NCI-H2081 (cell line): ENCODE measurements around the gene SNTN.

Experiments used
- DNase-seq, 2 experiments: peaks; one replicate each; lab custom pipeline; 2025; lab: John Stamatoyannopoulos, UW

SNTN gene

DNA sequence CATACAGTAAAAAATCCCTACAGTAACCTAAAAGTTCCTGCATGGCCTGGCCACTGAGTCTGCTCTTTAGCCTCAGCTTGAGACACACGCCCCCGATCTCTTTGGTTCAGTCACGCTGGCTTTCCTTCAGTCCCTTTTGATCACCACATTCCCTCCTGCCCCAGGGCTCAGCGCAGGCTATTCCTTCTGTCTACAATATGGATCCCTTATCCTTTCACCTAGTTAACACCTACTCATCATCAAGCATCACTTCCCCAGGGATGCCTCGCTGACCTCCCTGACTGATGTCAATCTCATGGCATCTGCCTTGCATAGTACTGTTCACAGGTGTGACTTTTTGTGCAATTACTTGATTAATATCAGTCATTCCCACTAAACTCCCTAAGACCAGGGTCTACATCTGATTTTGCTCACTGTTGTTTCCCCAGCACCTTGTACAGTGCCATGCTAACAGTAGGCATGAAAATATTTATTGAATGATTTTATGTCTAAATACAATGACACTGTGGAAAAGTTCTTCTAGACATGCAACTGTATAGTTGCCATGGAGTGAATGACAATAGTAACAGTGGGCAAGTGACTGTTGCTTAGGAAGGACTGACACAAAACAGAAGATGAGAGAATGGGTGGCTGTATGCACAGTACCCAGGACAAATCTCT is at the start of gene SNTN:
TSS of gene SNTN (plus strand) at position 610 of the 660 bp plus-strand sequence. CDS start at position 623, 13 bp downstream.
- DNase-seq = no peak

GRCh38 chr3:63607716-63608115 is 44.8 kb upstream of the SNTN start:
- DNase-seq = no peak

GRCh38 chr3:63609408-63609807 is 43.1 kb upstream of the SNTN start:
- no peak for DNase-seq

- DNase-seq = no peak
Observed at GRCh38 chr3:63609834-63610233, 42.6 kb upstream of the SNTN start.

GRCh38 chr3:63611382-63611781 is 41.1 kb upstream of the SNTN start:
- no peak for DNase-seq

GRCh38 chr3:63613561-63613960 is 38.9 kb upstream of the SNTN start:
- no peak for DNase-seq

DNA sequence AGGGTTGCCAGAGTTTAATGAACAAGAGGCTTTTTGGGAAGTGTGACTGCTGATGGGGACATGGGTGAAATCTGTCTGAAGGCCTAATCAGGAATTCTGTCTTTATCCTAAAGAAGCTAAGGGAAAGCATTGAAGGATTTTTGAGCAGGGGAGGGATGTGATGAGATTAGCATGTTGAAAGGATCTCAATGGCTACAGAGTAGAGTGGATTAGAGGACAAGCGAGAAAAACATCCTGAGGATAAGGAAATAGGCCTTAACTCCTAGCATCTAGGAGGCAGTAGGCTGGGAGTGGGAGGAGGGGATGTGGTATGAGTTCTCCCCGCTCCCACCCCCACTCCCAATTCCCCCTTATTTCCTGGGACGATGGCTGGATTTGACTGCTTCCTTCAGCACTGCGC is 35.1 kb upstream of the SNTN start:
- DNase-seq = no peak

GRCh38 chr3:63624941-63625560 is 27.4 kb upstream of the SNTN start:
- peak in 1 of 2 experiments; percentile 33 for DNase-seq

DNA sequence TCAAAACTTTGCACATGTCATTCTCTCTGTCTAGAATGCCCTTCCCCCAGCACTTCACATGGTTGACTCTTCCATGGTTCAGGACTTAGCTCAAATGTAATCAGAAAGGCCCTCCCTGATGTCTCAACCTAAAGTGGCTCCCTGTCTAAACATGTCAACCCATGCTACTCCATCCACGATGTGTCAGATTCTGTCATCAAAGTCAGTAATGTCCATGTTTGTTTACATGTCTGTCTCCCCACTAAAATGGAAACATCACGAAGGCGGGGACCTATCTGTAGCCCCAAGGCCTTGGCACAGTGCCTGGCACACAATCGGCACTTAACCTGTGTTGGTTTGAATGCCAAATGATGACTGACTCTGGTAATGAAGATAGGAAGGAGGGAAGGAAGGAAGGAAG is 20.8 kb upstream of the SNTN start:
- DNase-seq = no peak

- no peak for DNase-seq
Observed at GRCh38 chr3:63635186-63635585, 17.3 kb upstream of the SNTN start.

DNA sequence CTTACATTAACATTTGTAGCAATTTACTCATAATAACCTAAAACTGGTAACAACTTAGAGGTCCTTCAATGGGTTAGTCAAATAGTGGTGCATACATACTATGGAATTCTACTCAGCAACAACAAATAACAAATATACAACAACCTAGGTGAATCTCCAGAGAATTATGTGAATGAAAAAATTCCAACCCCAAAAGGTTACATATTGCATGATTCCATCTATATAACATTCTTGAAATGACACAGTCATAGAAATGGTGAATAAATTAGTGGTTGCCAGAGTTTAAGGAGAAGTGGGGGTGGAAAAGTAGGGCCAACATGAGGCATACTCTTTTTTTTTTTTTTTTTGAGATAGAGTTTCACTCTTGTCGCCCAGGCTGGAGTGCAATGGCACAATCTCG is 12.7 kb upstream of the SNTN start:
- DNase-seq = no peak

DNA sequence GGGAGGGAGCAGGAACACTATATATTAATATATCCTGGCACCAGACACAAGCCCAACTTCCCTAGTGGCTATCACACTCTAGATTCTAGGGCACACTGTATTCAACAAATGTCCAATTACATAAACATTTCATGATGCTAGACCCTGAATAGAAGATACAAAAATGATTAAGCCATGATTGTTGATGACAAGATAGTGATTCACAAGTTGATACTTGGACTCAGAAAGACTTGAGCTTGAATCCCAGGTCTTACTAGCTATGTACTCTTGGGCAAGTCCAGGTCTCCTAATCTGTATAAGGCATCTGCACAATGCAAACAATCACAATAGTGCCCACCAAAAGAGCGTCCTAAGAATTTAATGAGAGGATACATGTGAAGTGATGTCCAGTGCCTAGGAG is 10.0 kb upstream of the SNTN start:
- no peak for DNase-seq

DNA sequence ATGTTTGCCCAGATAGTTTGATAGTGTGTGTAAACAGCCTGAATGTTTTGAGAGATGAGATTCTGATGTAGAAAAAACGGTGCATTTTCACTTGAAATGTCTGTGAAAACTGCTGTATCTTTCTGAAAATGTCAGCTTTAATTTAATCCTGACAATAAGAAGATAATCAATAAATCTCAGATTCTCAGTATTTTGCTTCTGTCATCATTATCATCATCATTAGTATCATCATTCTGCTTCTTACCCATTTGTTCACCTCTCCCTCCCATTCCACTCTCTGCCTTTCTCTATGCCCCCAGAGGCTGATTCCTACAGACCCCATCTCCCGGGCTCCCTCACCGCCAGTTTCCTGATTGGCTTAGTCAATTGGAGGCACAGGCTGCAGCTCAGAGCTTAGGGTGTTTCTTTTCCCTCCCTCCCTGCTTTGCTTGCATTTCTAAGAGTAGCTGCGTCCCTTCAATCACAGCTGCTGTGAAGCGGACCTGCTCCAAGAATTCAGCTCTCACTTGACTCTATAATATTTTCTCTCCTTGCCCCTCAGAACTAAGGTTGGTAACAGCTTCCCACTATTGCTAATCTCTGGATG is 8.2 kb upstream of the SNTN start:
- DNase-seq = no peak

GRCh38 chr3:63644928-63645781 is 7.3 kb upstream of the SNTN start:
- DNase-seq = peak in 1 of 2 experiments; percentile 4

- DNase-seq = no peak
Observed at GRCh38 chr3:63654211-63654610, 1.7 kb downstream of the SNTN start.

DNA sequence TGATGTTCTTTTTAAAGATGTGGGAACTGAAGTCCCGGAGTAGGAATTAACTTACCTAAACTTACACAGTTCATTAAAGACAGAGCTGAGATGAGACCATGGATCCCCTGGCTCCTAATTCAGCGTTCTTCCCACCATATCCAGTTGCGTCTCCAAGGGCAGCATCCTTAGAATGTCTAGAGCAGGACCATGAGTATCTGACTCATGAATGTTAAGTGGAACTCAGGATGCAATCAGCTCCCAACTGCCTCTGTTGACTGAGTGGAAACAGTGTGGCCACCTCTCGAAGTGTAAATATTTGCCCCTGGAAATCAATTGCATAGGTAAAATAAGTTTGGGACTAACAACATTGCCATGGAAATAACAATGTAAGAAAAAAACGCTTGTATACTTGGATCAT is 2.5 kb downstream of the SNTN start:
- DNase-seq = no peak

DNA sequence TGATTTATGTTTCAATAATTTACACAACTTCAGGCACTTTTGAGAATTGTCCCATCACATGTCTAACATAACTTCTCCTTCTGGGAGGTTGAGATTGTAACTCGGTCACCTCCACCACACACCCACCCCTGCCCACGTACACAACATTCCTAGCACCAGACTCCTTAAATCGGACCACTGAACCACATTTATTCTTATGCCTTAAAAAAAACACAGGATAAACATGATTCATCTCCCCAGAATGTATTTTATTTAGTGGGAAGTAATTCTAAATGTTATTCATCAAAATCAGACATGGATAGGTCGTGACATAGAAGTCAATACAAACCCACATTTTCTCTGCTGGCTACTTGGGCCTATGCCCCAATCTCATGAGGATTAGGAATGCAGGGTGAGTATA is 3.0 kb downstream of the SNTN start:
- no peak for DNase-seq

DNA sequence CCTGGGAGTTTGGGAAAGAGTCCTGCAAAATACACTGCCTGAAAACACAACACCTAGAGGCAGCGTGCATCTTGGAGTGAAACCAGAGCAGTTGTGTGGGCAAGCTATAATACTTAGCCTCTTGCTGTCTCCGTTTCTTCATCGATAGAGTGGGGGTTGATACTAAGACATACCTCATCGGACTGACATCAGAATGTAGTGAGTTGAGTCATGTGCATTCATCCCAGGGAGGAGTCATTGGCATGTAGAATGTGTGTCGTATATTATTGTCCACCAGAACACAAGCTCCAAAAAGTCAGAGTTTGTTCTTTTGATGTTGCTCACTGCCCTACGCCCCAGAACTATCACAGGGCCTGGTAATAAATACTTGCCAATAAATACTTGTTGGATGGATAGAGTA is 4.3 kb downstream of the SNTN start:
- no peak for DNase-seq

- DNase-seq = no peak
Observed at GRCh38 chr3:63661242-63661641, 8.8 kb downstream of the SNTN start.

- no peak for DNase-seq
Observed at GRCh38 chr3:63662011-63662410, 9.5 kb downstream of the SNTN start.

GRCh38 chr3:63662500-63662899 is 10.0 kb downstream of the SNTN start:
- no peak for DNase-seq

DNA sequence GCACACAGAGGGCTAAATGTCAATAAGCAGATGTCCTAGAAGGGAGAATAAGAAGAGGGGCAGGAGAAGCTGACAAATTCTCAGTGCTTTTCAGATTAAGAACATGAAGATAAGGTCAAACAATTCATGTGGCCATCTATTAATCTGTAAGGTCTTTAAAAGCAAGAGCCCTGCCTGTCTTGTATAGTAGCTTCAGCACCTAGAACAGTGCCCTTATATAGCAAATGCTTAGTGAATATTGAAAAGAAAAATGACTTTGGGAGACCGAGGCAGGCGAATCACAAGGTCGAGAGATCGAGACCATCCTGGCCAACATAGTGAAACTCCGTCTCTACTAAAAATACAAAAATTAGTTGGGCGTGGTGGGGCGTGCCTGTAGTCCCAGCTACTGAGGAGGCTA is 18.1 kb downstream of the SNTN start:
- no peak for DNase-seq

DNA sequence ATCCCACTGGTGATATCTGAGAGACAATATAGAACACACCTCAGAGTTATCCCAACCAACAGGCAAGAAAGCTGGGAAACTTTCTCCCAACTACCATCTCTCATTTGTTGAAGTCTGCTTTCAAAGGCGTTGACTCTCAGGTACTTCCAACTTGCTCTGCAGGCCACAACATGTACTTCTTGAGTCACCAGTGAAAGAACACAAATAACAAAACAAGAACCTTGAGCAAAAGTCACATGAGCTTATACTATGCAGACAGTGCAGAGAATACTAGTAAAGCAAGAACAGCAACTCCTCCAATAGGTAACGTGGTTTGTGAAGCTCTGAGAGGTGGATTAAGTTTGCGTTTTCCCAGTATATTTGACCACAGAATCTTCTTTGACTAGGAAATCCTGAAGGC is 20.6 kb downstream of the SNTN start:
- DNase-seq = no peak
